ENCODE results near the gene EPHA2.

The EPHA2 gene

GRCh38 chr1:16117936-16118335, 37.9 kb downstream of the EPHA2 start:
- Histone ChIP-seq H3K4me1 (ENCODE audit: control insufficient read depth, insufficient read depth, low read length) (peaks cover 19% of the 10 kb centered on the region), H3K36me3 (ENCODE audit: control insufficient read depth, insufficient read depth, low read length) (0 out of 2 replicates have a peak, but pooled peaks cover under 1% of the 10 kb centered on the region), H3K9me3 (ENCODE audit: control insufficient read depth, insufficient read depth, low read length) (no peaks in the 10 kb centered on the region), H3K4me3 (ENCODE audit: low read length) (no peak overlapping the region), H3K27me3 (ENCODE audit: control insufficient read depth, insufficient read depth, low read length) (no peaks in the 10 kb centered on the region), H3K27ac (ENCODE audit: low read length) (no peak overlapping the region)
- no CpG with 5 or more reads among the region's 8 CpGs for WGBS (ENCODE audit: insufficient coverage, insufficient read length)
- DNase-seq (ENCODE audit: low read depth, low spot score), result no peak

- Histone ChIP-seq H3K27me3 (ENCODE audit: control insufficient read depth, insufficient read depth, low read length) (no peaks in the 10 kb centered on the region), H3K4me3 (ENCODE audit: low read length) (no peak overlapping the region), H3K9me3 (ENCODE audit: control insufficient read depth, insufficient read depth, low read length) (no peaks in the 10 kb centered on the region), H3K4me1 (ENCODE audit: control insufficient read depth, insufficient read depth, low read length) (peaks cover 20% of the 10 kb centered on the region), H3K27ac (ENCODE audit: low read length) (no peak overlapping the region), H3K36me3 (ENCODE audit: control insufficient read depth, insufficient read depth, low read length) (no peaks in the 10 kb centered on the region)
- no peak for DNase-seq (ENCODE audit: low read depth, low spot score)
- no CpG with 5 or more reads among the region's 6 CpGs for WGBS (ENCODE audit: insufficient coverage, insufficient read length)
Observed at GRCh38 chr1:16117369-16117768, 38.5 kb downstream of the EPHA2 start.

- no CpG with 5 or more reads among the region's 8 CpGs for WGBS (ENCODE audit: insufficient coverage, insufficient read length)
- peaks cover 17% of the 10 kb centered on the region for H3K4me1 ChIP-seq (ENCODE audit: control insufficient read depth, insufficient read depth, low read length)
- H3K4me3 ChIP-seq (ENCODE audit: low read length), result no peak overlapping the region
- no peaks in the 10 kb centered on the region for H3K36me3 ChIP-seq (ENCODE audit: control insufficient read depth, insufficient read depth, low read length)
- H3K27me3 ChIP-seq (ENCODE audit: control insufficient read depth, insufficient read depth, low read length), result no peaks in the 10 kb centered on the region
- no peaks in the 10 kb centered on the region for H3K9me3 ChIP-seq (ENCODE audit: control insufficient read depth, insufficient read depth, low read length)
- DNase-seq (ENCODE audit: low read depth, low spot score), result no peak
- H3K27ac ChIP-seq (ENCODE audit: low read length), result no peak overlapping the region
Observed at GRCh38 chr1:16116625-16117024, 39.2 kb downstream of the EPHA2 start.

- H3K4me1 ChIP-seq (ENCODE audit: control insufficient read depth, insufficient read depth, low read length), result peaks cover 17% of the 10 kb centered on the region
- no peak overlapping the region for H3K27ac ChIP-seq (ENCODE audit: low read length)
- no peak for DNase-seq (ENCODE audit: low read depth, low spot score)
- WGBS (ENCODE audit: insufficient coverage, insufficient read length), result no CpG with 5 or more reads among the region's 16 CpGs
- no peaks in the 10 kb centered on the region for H3K36me3 ChIP-seq (ENCODE audit: control insufficient read depth, insufficient read depth, low read length)
- H3K9me3 ChIP-seq (ENCODE audit: control insufficient read depth, insufficient read depth, low read length), result no peaks in the 10 kb centered on the region
- no peak overlapping the region for H3K4me3 ChIP-seq (ENCODE audit: low read length)
- H3K27me3 ChIP-seq (ENCODE audit: control insufficient read depth, insufficient read depth, low read length), result no peaks in the 10 kb centered on the region
Observed at GRCh38 chr1:16116002-16116401, 39.9 kb downstream of the EPHA2 start.

GRCh38 chr1:16115468-16115983, 40.3 kb downstream of the EPHA2 start:
- DNase-seq (ENCODE audit: low read depth, low spot score), result no peak
- H3K9me3 ChIP-seq (ENCODE audit: control insufficient read depth, insufficient read depth, low read length), result no peaks in the 10 kb centered on the region
- H3K4me3 ChIP-seq (ENCODE audit: low read length), result no peak overlapping the region
- H3K4me1 ChIP-seq (ENCODE audit: control insufficient read depth, insufficient read depth, low read length), result peaks cover 17% of the 10 kb centered on the region
- no peaks in the 10 kb centered on the region for H3K36me3 ChIP-seq (ENCODE audit: control insufficient read depth, insufficient read depth, low read length)
- no peaks in the 10 kb centered on the region for H3K27me3 ChIP-seq (ENCODE audit: control insufficient read depth, insufficient read depth, low read length)
- H3K27ac ChIP-seq (ENCODE audit: low read length), result no peak overlapping the region
- no CpG with 5 or more reads among the region's 6 CpGs for WGBS (ENCODE audit: insufficient coverage, insufficient read length)

GRCh38 chr1:16114527-16115467, 41.1 kb downstream of the EPHA2 start:
- Histone ChIP-seq H3K9me3 (ENCODE audit: control insufficient read depth, insufficient read depth, low read length) (no peaks in the 10 kb centered on the region), H3K27me3 (ENCODE audit: control insufficient read depth, insufficient read depth, low read length) (no peaks in the 10 kb centered on the region), H3K36me3 (ENCODE audit: control insufficient read depth, insufficient read depth, low read length) (no peaks in the 10 kb centered on the region), H3K4me1 (ENCODE audit: control insufficient read depth, insufficient read depth, low read length) (peaks cover 17% of the 10 kb centered on the region), H3K4me3 (ENCODE audit: low read length) (no peak overlapping the region), H3K27ac (ENCODE audit: low read length) (no peak overlapping the region)
- WGBS (ENCODE audit: insufficient coverage, insufficient read length), result no CpG with 5 or more reads among the region's 23 CpGs
- no peak for DNase-seq (ENCODE audit: low read depth, low spot score)

GRCh38 chr1:16112596-16113555, 43.0 kb downstream of the EPHA2 start:
- Histone ChIP-seq H3K4me3 (ENCODE audit: low read length) (no peak overlapping the region), H3K9me3 (ENCODE audit: control insufficient read depth, insufficient read depth, low read length) (no peaks in the 10 kb centered on the region), H3K36me3 (ENCODE audit: control insufficient read depth, insufficient read depth, low read length) (no peaks in the 10 kb centered on the region), H3K4me1 (ENCODE audit: control insufficient read depth, insufficient read depth, low read length) (peaks cover 14% of the 10 kb centered on the region), H3K27ac (ENCODE audit: low read length) (no peak overlapping the region), H3K27me3 (ENCODE audit: control insufficient read depth, insufficient read depth, low read length) (no peaks in the 10 kb centered on the region)
- no CpG with 5 or more reads among the region's 14 CpGs for WGBS (ENCODE audit: insufficient coverage, insufficient read length)
- DNase-seq (ENCODE audit: low read depth, low spot score), result no peak

- Histone ChIP-seq H3K4me3 (ENCODE audit: low read length) (no peak overlapping the region), H3K27me3 (ENCODE audit: control insufficient read depth, insufficient read depth, low read length) (no peaks in the 10 kb centered on the region), H3K27ac (ENCODE audit: low read length) (no peak overlapping the region), H3K9me3 (ENCODE audit: control insufficient read depth, insufficient read depth, low read length) (no peaks in the 10 kb centered on the region), H3K4me1 (ENCODE audit: control insufficient read depth, insufficient read depth, low read length) (peaks cover 13% of the 10 kb centered on the region), H3K36me3 (ENCODE audit: control insufficient read depth, insufficient read depth, low read length) (no peaks in the 10 kb centered on the region)
- WGBS (ENCODE audit: insufficient coverage, insufficient read length), result no CpG with 5 or more reads among the region's 15 CpGs
- no peak for DNase-seq (ENCODE audit: low read depth, low spot score)
Observed at GRCh38 chr1:16111771-16112595, 43.9 kb downstream of the EPHA2 start.

- no peaks in the 10 kb centered on the region for H3K27me3 ChIP-seq (ENCODE audit: control insufficient read depth, insufficient read depth, low read length)
- no peaks in the 10 kb centered on the region for H3K36me3 ChIP-seq (ENCODE audit: control insufficient read depth, insufficient read depth, low read length)
- WGBS (ENCODE audit: insufficient coverage, insufficient read length), result no CpG with 5 or more reads among the region's 7 CpGs
- H3K4me3 ChIP-seq (ENCODE audit: low read length), result no peak overlapping the region
- no peak overlapping the region for H3K27ac ChIP-seq (ENCODE audit: low read length)
- H3K9me3 ChIP-seq (ENCODE audit: control insufficient read depth, insufficient read depth, low read length), result no peaks in the 10 kb centered on the region
- H3K4me1 ChIP-seq (ENCODE audit: control insufficient read depth, insufficient read depth, low read length), result peaks cover 9% of the 10 kb centered on the region; the same call in 1 of the 2 replicates
- no peak for DNase-seq (ENCODE audit: low read depth, low spot score)
Observed at GRCh38 chr1:16110884-16111283, 45.0 kb downstream of the EPHA2 start.
